ENCODE results near the gene FAM171A1. TPM values are rescaled to one million over a fixed set of nuclear protein-coding genes. Genes with fewer than 3 reads are reported as not detected.
A peak's percentile ranks its signal among the peaks of the same experiment; 100 is the strongest.

The FAM171A1 gene
- polyA plus RNA-seq, 1 of the 3 experiments (the other 2 are of a cell fraction), result 26.3 TPM

DNA sequence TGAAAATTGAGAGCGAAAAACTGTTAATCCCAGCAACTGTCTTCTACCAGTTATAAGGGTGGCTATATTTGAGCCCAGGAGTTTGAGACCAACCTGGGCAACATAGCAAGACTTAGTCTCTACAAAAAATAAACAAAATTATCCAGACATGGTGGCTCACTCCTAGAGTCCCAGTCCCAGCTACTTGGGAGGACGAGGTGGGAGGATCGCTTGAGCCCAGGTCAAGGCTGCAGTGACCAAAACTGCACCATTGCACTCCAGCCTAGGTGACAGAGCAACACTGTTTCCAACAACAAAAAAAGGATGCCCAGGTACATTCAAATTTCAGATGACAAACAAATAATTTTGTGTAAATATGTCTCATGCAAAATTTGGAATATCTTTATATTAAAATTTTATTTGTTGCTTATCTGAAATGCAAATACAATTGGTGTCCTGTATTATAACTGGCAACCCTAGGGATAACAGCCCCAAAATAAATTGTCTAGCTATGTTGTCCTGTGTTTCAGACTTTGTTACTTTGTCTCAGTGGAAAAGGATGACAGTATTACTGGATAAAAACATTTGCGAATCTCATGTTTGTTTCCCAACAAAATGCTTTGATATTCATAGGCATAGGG is 26.7 kb downstream of the FAM171A1 start:
- CTCF ChIA-PET, result interaction anchor here (1.0 kb wide), 1 partner anchor 54 kb away, joined by 3 read pairs; no protein-coding TSS in a partner anchor

GRCh38 chr10:15342970-15343369 is 28.1 kb downstream of the FAM171A1 start:
- Histone ChIP-seq H3K4me2 (no peak overlapping the region), H3K36me3 (replicated peaks in 1 of 2; ENCODE audit: control insufficient read depth in 1 of 2, insufficient read depth in 2 of 2, low read length in 1 of 2) (no peaks in the 10 kb centered on the region), H3K9ac (no peak overlapping the region), H4K20me1 (ENCODE audit: insufficient read depth) (peaks cover 4% of the 10 kb centered on the region; the same call in 1 of the 2 replicates), H3K9me3 (no peaks in the 10 kb centered on the region), H3K4me1 (ENCODE audit: control insufficient read depth in 1 of 2, insufficient read depth in 2 of 2, low read depth in 1 of 2, low read length in 1 of 2) (peaks cover 0 to 57% of the 10 kb centered on the region in 2 experiments; a peak in 3 of 4 replicates), H3K27ac (ENCODE audit: low read depth in 2 of 2, low read length in 1 of 2) (no peak overlapping the region), H3K27me3 (ENCODE audit: insufficient read depth) (no peaks in the 10 kb centered on the region), H3F3A (replicated peaks; ENCODE audit: insufficient read depth) (no peaks in the 10 kb centered on the region), H3K9me2 (no peaks in the 10 kb centered on the region), H3K79me2 (ENCODE audit: insufficient read depth) (peaks cover 44% of the 10 kb centered on the region; the same call in 1 of the 2 replicates), H3K4me3 (ENCODE audit: low read depth in 2 of 2, low read length in 1 of 2) (no peak overlapping the region), H2AFZ (ENCODE audit: low read depth) (no peak overlapping the region)
- CTCF ChIA-PET, result no interaction called here
- WGBS (ENCODE audit: low lambda C conversion rate), result 89% methylated on average over 3 of the region's 3 CpGs
- no peak for DNase-seq
- POLR2A ChIA-PET, result no interaction called here
- TF ChIP-seq JUND (IDR thresholded peaks at IDR 0.05), result no peak
- no peak for TF ChIP-seq CTCF (IDR thresholded peaks at IDR 0.05)
- no peak for TF ChIP-seq RAD21 (IDR thresholded peaks at IDR 0.05; ENCODE audit: low read length)
- no peak for TF ChIP-seq GATA2 (CRISPR knock-in tag; IDR thresholded peaks at IDR 0.05)
- no peak for TF ChIP-seq RCOR1 (IDR thresholded peaks at IDR 0.05; ENCODE audit: low read length)
- no peak for TF ChIP-seq FOXM1 (IDR thresholded peaks at IDR 0.05; ENCODE audit: low read depth)
- TF ChIP-seq GABPA (IDR thresholded peaks at IDR 0.05; ENCODE audit: low read depth), result no peak
- no peak for TF ChIP-seq RFX5 (IDR thresholded peaks at IDR 0.05; ENCODE audit: low read length)
- TF ChIP-seq USF2 (IDR thresholded peaks at IDR 0.05; ENCODE audit: borderline replicate concordance, low read depth, low read length), result no peak
- TF ChIP-seq TCF12 (IDR thresholded peaks at IDR 0.05), result no peak
- no peak for TF ChIP-seq CHD2 (IDR thresholded peaks at IDR 0.05; ENCODE audit: low read length, partially characterized antibody)
- no peak for TF ChIP-seq PBX3 (IDR thresholded peaks at IDR 0.05)
- no peak for TF ChIP-seq YY1 (IDR thresholded peaks at IDR 0.05; ENCODE audit: low read depth)
- no peak for TF ChIP-seq MXI1 (IDR thresholded peaks at IDR 0.05; ENCODE audit: low read depth, low read length)
- TF ChIP-seq FOSL2 (IDR thresholded peaks at IDR 0.05; ENCODE audit: borderline replicate concordance, low read depth), result no peak
- TF ChIP-seq TAF1 (IDR thresholded peaks at IDR 0.05; ENCODE audit: borderline replicate concordance, low read depth, low read length), result no peak

More for the DNA sequence above, 26.7 kb downstream of the FAM171A1 start:
- Histone ChIP-seq H3K27ac (ENCODE audit: low read depth in 2 of 2, low read length in 1 of 2) (peak overlapping the region in 1 of 2 experiments; percentile 68; a peak in 2 of 4 replicates), H3K4me2 (peak overlapping the region; percentile 37; the same call in 1 of the 2 replicates), H3F3A (replicated peaks; ENCODE audit: insufficient read depth) (no peaks in the 10 kb centered on the region), H3K36me3 (replicated peaks in 1 of 2; ENCODE audit: control insufficient read depth in 1 of 2, insufficient read depth in 2 of 2, low read length in 1 of 2) (no peaks in the 10 kb centered on the region), H3K9ac (no peak overlapping the region), H4K20me1 (ENCODE audit: insufficient read depth) (peaks cover 4% of the 10 kb centered on the region; the same call in 1 of the 2 replicates), H3K9me3 (no peaks in the 10 kb centered on the region), H3K4me1 (ENCODE audit: control insufficient read depth in 1 of 2, insufficient read depth in 2 of 2, low read depth in 1 of 2, low read length in 1 of 2) (peaks cover 0 to 57% of the 10 kb centered on the region in 2 experiments; a peak in 3 of 4 replicates), H2AFZ (ENCODE audit: low read depth) (no peak overlapping the region), H3K4me3 (ENCODE audit: low read depth in 2 of 2, low read length in 1 of 2) (no peak overlapping the region), H3K79me2 (ENCODE audit: insufficient read depth) (peaks cover 37% of the 10 kb centered on the region; the same call in 1 of the 2 replicates), H3K27me3 (ENCODE audit: insufficient read depth) (no peaks in the 10 kb centered on the region), H3K9me2 (no peaks in the 10 kb centered on the region)
- POLR2A ChIA-PET, result no interaction called here
- TF ChIP-seq NFIC (IDR thresholded peaks at IDR 0.05; ENCODE audit: borderline replicate concordance) (no peak), YY1 (IDR thresholded peaks at IDR 0.05; ENCODE audit: low read depth) (no peak), TEAD4 (IDR thresholded peaks at IDR 0.05; ENCODE audit: borderline replicate concordance, insufficient read depth) (no peak), RCOR1 (IDR thresholded peaks at IDR 0.05; ENCODE audit: low read length) (no peak), TAF1 (IDR thresholded peaks at IDR 0.05; ENCODE audit: borderline replicate concordance, low read depth, low read length) (no peak), NRF1 (IDR thresholded peaks at IDR 0.05; ENCODE audit: low read depth, low read length) (no peak)
- TF ChIP-seq, protein P1, sequence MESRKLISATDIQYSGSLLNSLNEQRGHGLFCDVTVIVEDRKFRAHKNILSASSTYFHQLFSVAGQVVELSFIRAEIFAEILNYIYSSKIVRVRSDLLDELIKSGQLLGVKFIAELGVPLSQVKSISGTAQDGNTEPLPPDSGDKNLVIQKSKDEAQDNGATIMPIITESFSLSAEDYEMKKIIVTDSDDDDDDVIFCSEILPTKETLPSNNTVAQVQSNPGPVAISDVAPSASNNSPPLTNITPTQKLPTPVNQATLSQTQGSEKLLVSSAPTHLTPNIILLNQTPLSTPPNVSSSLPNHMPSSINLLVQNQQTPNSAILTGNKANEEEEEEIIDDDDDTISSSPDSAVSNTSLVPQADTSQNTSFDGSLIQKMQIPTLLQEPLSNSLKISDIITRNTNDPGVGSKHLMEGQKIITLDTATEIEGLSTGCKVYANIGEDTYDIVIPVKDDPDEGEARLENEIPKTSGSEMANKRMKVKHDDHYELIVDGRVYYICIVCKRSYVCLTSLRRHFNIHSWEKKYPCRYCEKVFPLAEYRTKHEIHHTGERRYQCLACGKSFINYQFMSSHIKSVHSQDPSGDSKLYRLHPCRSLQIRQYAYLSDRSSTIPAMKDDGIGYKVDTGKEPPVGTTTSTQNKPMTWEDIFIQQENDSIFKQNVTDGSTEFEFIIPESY (IDR thresholded peaks at IDR 0.05; ENCODE audit: borderline replicate concordance, low read depth), result no peak
- TF ChIP-seq, protein P2, sequence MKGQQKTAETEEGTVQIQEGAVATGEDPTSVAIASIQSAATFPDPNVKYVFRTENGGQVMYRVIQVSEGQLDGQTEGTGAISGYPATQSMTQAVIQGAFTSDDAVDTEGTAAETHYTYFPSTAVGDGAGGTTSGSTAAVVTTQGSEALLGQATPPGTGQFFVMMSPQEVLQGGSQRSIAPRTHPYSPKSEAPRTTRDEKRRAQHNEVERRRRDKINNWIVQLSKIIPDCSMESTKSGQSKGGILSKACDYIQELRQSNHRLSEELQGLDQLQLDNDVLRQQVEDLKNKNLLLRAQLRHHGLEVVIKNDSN (IDR thresholded peaks at IDR 0.05; ENCODE audit: borderline replicate concordance, low read depth), result no peak
- DNase-seq, result no peak
- whole genome bisulfite sequencing (ENCODE audit: low lambda C conversion rate), result 98% methylated on average over 4 of the region's 4 CpGs
